Retinal pigment epithelial cell (primary cell): ENCODE measurements around the gene PTPRT.

Experiments
- DNase-seq: peaks from one replicate; pipeline ENCODE4 v3.0.0-alpha.2; 2010; ENCODE audit warnings: low read depth
- H3K4me3 ChIP-seq: 2 replicates; pipeline ENCODE4 v1.5.1; 2011; ENCODE audit warnings: mild to moderate bottlenecking, low read length, control low read depth, moderate library complexity
- TF ChIP-seq, protein P1 (sequence below): conservative IDR thresholded peaks from 2 replicates; pipeline ENCODE4 v1.5.1; 2011; ENCODE audit warnings: low read depth, low read length, control low read depth, inconsistent platforms

Gene PTPRT

DNA sequence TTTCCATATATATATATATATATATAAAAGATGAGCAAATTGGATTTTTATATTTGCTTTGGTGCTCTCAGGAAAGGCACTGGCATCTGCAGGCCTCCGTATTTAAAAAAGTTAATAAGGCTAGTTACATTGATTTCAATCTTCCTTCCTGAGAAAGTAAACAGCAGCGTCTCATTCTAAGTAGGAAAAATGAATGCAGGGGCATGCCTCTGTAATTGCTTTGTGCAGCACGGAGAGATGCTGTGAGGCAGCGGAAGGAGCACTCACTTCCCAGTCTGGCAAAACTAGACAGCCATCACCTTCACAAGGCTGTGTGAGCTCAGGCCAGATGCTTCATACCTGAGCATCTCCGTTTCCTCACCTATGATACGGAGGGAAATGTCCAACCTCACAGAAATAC is 303.7 kb downstream of the PTPRT start:
- H3K4me3 ChIP-seq, result no peak overlapping the region
- TF ChIP-seq, protein P1, sequence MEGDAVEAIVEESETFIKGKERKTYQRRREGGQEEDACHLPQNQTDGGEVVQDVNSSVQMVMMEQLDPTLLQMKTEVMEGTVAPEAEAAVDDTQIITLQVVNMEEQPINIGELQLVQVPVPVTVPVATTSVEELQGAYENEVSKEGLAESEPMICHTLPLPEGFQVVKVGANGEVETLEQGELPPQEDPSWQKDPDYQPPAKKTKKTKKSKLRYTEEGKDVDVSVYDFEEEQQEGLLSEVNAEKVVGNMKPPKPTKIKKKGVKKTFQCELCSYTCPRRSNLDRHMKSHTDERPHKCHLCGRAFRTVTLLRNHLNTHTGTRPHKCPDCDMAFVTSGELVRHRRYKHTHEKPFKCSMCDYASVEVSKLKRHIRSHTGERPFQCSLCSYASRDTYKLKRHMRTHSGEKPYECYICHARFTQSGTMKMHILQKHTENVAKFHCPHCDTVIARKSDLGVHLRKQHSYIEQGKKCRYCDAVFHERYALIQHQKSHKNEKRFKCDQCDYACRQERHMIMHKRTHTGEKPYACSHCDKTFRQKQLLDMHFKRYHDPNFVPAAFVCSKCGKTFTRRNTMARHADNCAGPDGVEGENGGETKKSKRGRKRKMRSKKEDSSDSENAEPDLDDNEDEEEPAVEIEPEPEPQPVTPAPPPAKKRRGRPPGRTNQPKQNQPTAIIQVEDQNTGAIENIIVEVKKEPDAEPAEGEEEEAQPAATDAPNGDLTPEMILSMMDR, result no peak
- no peak for DNase-seq

DNA sequence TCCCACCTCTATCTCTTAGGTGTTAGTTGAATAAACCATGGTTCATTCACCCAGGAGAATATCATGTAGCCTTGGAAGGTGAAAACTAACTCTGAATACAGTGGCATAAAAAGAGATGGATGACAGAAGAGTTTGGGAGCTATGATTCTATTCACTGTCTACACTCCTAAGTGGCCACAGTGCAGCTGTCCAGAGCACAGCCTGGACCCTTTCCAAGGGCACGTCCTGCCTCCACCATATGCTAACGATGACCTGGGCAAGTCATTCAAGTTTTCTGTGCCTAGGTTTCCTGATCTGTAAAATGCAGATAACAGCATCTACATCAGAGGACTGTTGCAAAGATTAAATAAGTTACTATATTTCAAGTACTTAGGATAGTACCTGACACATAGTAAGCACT is 314.1 kb downstream of the PTPRT start:
- TF ChIP-seq, protein P1, result no peak
- H3K4me3 ChIP-seq, result no peak overlapping the region
- DNase-seq, result no peak

DNA sequence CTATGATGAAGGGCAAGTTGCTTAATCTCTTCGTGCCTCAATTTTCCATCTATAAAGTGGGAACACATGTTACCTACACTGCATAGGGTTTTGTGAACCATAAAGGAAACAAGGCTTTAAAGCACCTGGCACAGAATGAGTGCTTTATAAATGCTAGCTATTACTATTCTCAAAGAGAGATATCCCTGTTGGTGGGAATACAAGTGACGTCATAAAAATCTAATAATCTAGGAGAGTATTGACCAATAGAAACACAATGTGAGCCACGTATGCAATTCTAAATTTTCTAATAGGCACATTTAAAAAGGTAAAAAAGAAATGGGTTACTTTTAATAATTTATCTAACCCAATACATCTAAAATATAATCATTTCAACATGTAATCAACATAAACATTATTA is 316.4 kb downstream of the PTPRT start:
- TF ChIP-seq, protein P1, result no peak
- no peak overlapping the region for H3K4me3 ChIP-seq

DNA sequence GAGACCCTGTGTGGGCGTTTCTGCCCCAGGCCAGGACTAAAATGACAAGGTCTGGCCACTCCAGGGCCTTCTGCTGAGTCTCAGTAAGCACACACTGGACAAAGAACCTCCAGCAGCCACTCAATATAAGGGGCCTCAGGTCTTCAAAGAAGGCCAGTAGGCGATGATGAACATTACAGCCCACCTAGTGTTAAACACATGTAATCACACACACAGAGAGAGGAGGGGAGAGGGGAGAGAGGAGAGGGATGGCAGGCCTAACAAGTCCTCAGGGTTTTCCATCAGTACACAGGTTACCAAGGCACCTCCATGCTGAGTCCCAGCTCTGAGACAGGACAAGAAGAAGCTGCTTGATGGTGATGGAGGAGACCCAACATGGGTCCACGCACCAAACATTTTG is 325.6 kb downstream of the PTPRT start:
- no peak for DNase-seq
- no peak overlapping the region for H3K4me3 ChIP-seq
- TF ChIP-seq, protein P1, result no peak

More for the DNA sequence above, 316.4 kb downstream of the PTPRT start:
- DNase-seq, result no peak

DNA sequence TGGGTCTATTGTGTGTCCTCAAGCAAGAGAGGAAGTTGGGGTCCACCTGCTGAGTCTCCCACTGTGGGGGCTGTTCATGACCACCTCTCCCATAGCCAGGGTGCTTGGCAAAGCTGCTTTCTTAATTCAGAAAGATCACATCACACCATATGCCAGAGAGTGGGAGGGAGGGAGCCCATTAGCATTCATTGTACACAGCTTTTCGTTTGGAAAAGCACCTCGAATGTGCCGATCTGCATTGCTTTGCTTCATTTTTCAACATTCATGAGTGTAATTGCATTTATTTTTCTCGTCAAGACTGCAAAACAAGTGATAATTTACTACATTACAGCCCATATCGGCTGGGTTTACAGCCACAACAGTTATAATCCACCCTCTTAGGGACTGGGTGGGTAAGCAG is 327.3 kb downstream of the PTPRT start:
- TF ChIP-seq, protein P1, result no peak
- no peak for DNase-seq
- no peak overlapping the region for H3K4me3 ChIP-seq

DNA sequence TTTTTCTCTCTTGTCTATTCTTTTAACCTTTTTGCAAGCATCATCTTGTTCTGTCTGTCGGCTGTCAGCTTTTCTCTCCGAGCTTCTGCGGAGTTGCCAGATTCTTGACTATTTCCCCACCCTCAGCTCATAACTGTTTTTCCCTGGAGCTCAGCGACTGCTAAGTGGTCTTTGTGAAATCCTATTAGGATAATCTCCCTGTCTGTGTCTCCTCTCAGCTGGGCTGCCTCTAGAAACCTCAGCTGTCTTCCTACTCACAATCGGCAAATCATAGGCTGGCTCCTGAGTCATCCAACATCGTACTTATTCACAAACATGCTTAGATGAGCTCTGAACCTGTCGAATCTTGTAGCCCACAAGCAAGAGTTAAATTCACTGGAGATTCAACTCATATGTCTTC is 332.3 kb downstream of the PTPRT start:
- H3K4me3 ChIP-seq, result no peak overlapping the region
- no peak for DNase-seq
- TF ChIP-seq, protein P1, result no peak

DNA sequence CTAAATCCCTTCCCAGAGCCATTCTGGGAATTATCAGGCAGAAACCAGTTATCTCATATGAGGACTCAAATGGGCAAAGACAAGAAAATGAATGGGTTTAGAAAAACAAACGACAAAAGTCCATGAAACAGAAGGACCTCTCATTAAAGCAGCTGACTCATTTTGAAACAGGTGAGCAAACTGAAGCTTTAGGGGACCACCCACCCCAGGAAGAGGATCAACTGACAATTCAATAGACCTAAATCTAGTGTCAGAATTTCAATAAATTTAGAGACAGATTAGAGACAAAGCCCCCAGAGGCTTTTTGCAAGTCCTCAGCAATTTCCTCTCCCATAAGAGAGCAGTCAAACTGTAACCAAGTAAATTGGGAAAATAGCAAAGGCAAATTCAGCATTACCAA is 333.8 kb downstream of the PTPRT start:
- H3K4me3 ChIP-seq, result no peak overlapping the region
- no peak for DNase-seq
- TF ChIP-seq, protein P1, result no peak
